ENCODE data around the gene NLRP10. TPM values are rescaled to one million over a fixed set of nuclear protein-coding genes. Genes with fewer than 3 reads are reported as not detected.

Gene NLRP10
- total RNA-seq, 1 donor from 2014 or later, result 0.70 TPM

DNA sequence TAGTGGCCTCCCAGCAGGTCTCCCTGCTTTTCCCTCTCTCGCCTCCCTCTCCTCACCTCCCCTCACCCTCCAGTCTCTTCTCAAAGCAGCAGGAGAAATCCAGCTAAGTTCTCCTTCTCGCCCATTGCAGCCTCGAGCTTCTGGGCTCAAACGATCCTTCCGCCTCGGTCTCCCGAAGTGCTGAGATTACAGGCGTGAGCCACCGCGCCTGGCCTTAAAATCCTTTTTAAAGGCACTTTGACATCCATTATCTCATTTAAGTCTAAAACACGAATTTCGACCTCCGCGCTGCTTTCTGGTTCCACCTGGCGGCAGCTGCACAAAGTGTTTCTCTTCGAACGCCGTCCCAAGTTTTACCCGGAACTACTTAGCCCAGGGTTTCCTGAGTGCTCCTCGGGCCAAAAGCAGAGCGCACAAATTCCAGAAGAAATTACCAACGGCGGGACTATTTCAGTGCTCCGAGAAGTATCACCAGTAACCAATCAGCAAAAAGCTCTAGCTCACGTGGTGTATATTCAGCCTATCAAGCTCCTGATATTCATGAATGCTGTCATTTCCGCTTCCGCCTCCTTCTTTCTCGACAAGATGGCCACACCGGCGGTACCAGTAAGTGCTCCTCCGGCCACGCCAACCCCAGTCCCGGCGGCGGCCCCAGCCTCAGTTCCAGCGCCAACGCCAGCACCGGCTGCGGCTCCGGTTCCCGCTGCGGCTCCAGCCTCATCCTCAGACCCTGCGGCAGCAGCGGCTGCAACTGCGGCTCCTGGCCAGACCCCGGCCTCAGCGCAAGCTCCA, 21.7 kb upstream of the NLRP10 start, which contains the start of gene EIF3F:
EIF3F (plus strand) TSS at position 570 of the 792 bp plus-strand sequence; CDS start at position 586, 16 bp downstream.
- H3K27ac Mint-ChIP-seq (ENCODE audit: unreplicated experiment), result peak within 1 kb of the TSS; percentile 92
- no peaks in the 10 kb centered on the region for H3K27me3 Mint-ChIP-seq (ENCODE audit: low read depth)
- peak within 1 kb of the TSS; percentile 85 for H3K4me3 Mint-ChIP-seq (ENCODE audit: unreplicated experiment)
- TF ChIP-seq, protein P1, sequence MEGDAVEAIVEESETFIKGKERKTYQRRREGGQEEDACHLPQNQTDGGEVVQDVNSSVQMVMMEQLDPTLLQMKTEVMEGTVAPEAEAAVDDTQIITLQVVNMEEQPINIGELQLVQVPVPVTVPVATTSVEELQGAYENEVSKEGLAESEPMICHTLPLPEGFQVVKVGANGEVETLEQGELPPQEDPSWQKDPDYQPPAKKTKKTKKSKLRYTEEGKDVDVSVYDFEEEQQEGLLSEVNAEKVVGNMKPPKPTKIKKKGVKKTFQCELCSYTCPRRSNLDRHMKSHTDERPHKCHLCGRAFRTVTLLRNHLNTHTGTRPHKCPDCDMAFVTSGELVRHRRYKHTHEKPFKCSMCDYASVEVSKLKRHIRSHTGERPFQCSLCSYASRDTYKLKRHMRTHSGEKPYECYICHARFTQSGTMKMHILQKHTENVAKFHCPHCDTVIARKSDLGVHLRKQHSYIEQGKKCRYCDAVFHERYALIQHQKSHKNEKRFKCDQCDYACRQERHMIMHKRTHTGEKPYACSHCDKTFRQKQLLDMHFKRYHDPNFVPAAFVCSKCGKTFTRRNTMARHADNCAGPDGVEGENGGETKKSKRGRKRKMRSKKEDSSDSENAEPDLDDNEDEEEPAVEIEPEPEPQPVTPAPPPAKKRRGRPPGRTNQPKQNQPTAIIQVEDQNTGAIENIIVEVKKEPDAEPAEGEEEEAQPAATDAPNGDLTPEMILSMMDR (IDR thresholded peaks at IDR 0.05), result peak; percentile 97
- H3K9me3 Mint-ChIP-seq (ENCODE audit: low read depth), result no peaks in the 10 kb centered on the region
- peaks cover 42% of the 10 kb centered on the region for H3K4me1 Mint-ChIP-seq (ENCODE audit: low read depth)
- no peak for DNase-seq (ENCODE audit: low spot score)
- peaks cover 8% of the 10 kb centered on the region for H3K36me3 Mint-ChIP-seq (ENCODE audit: low read depth)

DNA sequence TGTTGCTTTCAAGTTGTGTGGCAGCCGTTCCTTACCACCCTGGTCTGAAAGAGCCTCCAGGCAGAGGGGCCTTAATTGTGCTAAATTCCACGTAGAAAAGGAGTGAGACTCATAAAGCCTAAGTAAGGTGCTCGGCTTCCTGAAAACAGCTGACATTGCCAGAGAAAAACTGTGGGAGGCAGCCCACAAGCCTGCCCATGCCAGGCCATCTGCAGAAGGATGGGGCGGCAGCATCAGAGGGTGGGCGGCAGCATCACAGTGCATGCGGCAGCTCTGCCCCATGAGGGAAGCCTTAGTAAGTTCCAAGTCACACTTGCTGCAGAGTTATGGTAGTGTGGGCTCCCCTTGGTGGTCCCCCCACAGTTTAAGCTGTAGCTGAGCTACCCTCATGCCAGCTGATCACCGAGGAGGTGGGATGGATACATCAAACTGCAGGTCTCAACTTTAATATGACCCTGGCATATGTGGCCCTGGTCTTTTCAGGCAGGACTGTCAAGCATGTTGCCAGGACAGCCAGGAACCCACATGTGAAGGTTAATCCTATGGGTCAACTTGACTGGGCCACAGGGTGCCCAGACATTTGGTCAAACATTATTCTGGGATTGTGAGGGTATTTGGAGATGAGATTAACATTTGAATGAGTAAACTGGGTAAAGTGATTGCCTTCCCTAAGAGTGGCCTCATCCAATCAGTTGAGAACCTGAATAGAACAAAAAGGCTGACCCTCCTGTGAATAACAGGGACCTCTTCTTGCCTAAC, 18.8 kb upstream of the NLRP10 start:
- Mint-ChIP-seq H3K4me3 (ENCODE audit: unreplicated experiment) (no peak overlapping the region), H3K27ac (ENCODE audit: unreplicated experiment) (no peak overlapping the region), H3K4me1 (ENCODE audit: low read depth) (peaks cover 30% of the 10 kb centered on the region), H3K9me3 (ENCODE audit: low read depth) (no peaks in the 10 kb centered on the region), H3K36me3 (ENCODE audit: low read depth) (peaks cover 3% of the 10 kb centered on the region), H3K27me3 (ENCODE audit: low read depth) (no peaks in the 10 kb centered on the region)
- TF ChIP-seq, protein P1 (IDR thresholded peaks at IDR 0.05), result no peak
- DNase-seq (ENCODE audit: low spot score), result no peak

DNA sequence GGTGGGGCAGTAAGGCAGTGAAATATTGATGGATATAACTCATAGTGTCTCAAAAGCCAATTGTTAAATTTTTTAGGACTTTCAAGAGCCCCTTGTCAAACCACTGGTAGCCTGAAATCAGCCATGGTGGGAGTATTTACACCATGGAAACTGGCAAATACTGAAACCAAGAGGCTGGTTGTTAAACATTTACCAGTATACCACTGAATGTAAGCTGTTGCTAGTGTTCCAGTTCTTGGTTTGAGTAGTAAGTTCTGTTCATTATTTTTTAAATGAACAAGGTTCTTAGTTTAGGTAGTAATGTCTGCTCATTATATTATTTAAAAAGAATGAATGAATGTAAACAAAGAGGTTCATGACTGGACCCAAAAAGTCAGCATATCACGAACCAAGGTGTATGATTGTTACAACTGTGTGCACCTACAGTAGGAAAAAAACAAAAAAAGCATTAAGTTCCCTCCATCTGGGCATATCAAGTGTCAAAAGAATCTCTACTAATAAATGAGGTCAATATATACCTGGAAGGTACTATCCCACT, 17.4 kb upstream of the NLRP10 start:
- TF ChIP-seq, protein P1 (IDR thresholded peaks at IDR 0.05), result no peak
- no peaks in the 10 kb centered on the region for H3K36me3 Mint-ChIP-seq (ENCODE audit: low read depth)
- peaks cover 27% of the 10 kb centered on the region for H3K4me1 Mint-ChIP-seq (ENCODE audit: low read depth)
- no peak overlapping the region for H3K4me3 Mint-ChIP-seq (ENCODE audit: unreplicated experiment)
- DNase-seq (ENCODE audit: low spot score), result no peak
- no peak overlapping the region for H3K27ac Mint-ChIP-seq (ENCODE audit: unreplicated experiment)
- no peaks in the 10 kb centered on the region for H3K9me3 Mint-ChIP-seq (ENCODE audit: low read depth)
- H3K27me3 Mint-ChIP-seq (ENCODE audit: low read depth), result no peaks in the 10 kb centered on the region

DNA sequence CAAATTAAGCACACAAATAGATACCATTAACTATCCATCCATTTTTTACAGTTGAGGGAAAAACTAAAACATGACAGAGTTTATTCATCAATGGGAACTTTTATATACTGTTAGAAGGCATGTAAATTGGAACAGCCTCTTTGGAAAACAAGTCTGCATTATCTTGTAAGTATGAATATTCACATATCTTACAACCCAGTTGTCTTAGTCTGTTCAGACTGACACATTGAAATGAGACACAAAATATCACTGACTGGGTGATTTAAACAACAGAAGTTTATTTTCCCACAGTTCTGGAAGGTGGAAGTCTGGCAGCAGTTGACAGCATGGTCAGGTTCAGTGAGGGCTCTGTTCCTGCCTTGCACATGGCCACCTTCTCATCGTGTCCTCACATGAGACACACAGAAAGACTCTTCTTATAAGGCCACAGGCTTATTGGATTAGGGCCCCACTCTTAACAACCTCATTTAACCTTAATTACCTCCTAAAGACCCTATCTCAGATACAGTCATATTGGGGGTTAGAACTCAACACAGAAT, 16.4 kb upstream of the NLRP10 start:
- no peak overlapping the region for H3K4me3 Mint-ChIP-seq (ENCODE audit: unreplicated experiment)
- no peaks in the 10 kb centered on the region for H3K36me3 Mint-ChIP-seq (ENCODE audit: low read depth)
- TF ChIP-seq, protein P1 (IDR thresholded peaks at IDR 0.05), result no peak
- no peak overlapping the region for H3K27ac Mint-ChIP-seq (ENCODE audit: unreplicated experiment)
- H3K4me1 Mint-ChIP-seq (ENCODE audit: low read depth), result peaks cover 33% of the 10 kb centered on the region
- no peaks in the 10 kb centered on the region for H3K9me3 Mint-ChIP-seq (ENCODE audit: low read depth)
- H3K27me3 Mint-ChIP-seq (ENCODE audit: low read depth), result no peaks in the 10 kb centered on the region
- DNase-seq (ENCODE audit: low spot score), result no peak
